ENCODE measurements around the gene PTPRU.

PTPRU gene

DNA sequence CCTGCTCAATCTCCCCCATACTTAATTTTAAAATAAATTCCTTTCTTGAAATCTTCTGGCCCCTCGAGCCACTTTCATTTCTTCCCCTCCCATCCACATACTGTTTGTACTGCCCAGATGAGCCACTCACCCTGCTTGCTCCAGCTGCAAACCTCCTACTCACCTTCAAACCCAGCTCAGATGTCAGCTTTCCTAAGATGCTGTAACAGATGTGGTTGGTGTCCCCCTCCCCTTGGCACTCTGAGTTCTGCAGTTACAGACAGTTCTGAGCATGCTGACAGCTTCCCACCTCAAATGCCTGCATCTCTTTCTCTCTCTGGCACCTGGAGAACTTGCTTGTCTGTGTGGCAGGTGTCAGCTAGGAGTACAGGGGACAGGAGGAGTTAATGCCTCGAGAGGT, 106.7 kb downstream of the PTPRU start:
- H2AFZ ChIP-seq (ENCODE audit: low read length): no peak overlapping the region
- H4K20me1 ChIP-seq (ENCODE audit: insufficient read depth, low read length, poor library complexity, severe bottlenecking): no peaks in the 10 kb centered on the region
- no peaks in the 10 kb centered on the region for H3K79me2 ChIP-seq (ENCODE audit: insufficient read depth, low read length)
- H3K27me3 ChIP-seq (ENCODE audit: insufficient read depth, low read length, poor library complexity, severe bottlenecking): no peaks in the 10 kb centered on the region
- no peak overlapping the region for H3K4me2 ChIP-seq (ENCODE audit: low read depth, low read length, poor library complexity, severe bottlenecking)
- no peak overlapping the region for H3K4me3 ChIP-seq (ENCODE audit: low read length, poor library complexity, severe bottlenecking)
- H3K4me1 ChIP-seq (ENCODE audit: insufficient read depth, low read length, poor library complexity, severe bottlenecking): no peaks in the 10 kb centered on the region
- no peaks in the 10 kb centered on the region for H3K9me2 ChIP-seq (replicated peaks; ENCODE audit: low read depth, low read length)
- H3K9me3 ChIP-seq (ENCODE audit: insufficient read depth, low read depth, low read length): no peaks in the 10 kb centered on the region
- no peaks in the 10 kb centered on the region for H3K36me3 ChIP-seq (ENCODE audit: insufficient read depth, low read length)
- no peak overlapping the region for H3K9ac ChIP-seq (ENCODE audit: low read depth, low read length, poor library complexity, severe bottlenecking)
- no peaks in the 10 kb centered on the region for H3F3A ChIP-seq (ENCODE audit: low read depth)
- TF ChIP-seq, protein P1, sequence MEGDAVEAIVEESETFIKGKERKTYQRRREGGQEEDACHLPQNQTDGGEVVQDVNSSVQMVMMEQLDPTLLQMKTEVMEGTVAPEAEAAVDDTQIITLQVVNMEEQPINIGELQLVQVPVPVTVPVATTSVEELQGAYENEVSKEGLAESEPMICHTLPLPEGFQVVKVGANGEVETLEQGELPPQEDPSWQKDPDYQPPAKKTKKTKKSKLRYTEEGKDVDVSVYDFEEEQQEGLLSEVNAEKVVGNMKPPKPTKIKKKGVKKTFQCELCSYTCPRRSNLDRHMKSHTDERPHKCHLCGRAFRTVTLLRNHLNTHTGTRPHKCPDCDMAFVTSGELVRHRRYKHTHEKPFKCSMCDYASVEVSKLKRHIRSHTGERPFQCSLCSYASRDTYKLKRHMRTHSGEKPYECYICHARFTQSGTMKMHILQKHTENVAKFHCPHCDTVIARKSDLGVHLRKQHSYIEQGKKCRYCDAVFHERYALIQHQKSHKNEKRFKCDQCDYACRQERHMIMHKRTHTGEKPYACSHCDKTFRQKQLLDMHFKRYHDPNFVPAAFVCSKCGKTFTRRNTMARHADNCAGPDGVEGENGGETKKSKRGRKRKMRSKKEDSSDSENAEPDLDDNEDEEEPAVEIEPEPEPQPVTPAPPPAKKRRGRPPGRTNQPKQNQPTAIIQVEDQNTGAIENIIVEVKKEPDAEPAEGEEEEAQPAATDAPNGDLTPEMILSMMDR (conservative IDR thresholded peaks at IDR 0.05; ENCODE audit: low read length): no peak
- no peak for TF ChIP-seq EZH2phosphoT487 (IDR thresholded peaks at IDR 0.05; ENCODE audit: borderline replicate concordance)

DNA sequence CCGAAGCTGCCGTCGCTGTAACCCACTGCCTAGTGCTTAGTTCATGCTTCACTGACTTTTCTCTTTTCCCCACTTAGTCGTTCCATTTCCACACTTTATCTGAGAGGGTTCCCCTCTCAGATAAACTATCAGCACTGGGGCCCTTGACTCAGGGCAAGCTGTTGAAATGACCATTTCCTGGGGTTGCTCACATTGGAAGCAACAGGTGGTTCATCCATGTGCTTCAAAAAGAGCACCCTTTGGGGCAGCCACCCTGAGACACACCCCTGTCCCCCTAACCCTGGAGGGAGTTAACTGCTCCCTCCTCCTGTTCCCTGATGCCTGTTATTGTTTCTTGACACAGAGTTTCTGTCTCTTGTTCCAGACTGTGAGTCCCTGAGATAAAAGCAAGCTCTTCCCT, 107.2 kb downstream of the PTPRU start:
- H3F3A ChIP-seq (ENCODE audit: low read depth): no peaks in the 10 kb centered on the region
- H3K4me2 ChIP-seq (ENCODE audit: low read depth, low read length, poor library complexity, severe bottlenecking): no peak overlapping the region
- H3K36me3 ChIP-seq (ENCODE audit: insufficient read depth, low read length): no peaks in the 10 kb centered on the region
- H3K79me2 ChIP-seq (ENCODE audit: insufficient read depth, low read length): no peaks in the 10 kb centered on the region
- no peak overlapping the region for H3K4me3 ChIP-seq (ENCODE audit: low read length, poor library complexity, severe bottlenecking)
- TF ChIP-seq EZH2phosphoT487 (IDR thresholded peaks at IDR 0.05; ENCODE audit: borderline replicate concordance): no peak
- TF ChIP-seq, protein P1 (conservative IDR thresholded peaks at IDR 0.05; ENCODE audit: low read length): no peak
- H3K4me1 ChIP-seq (ENCODE audit: insufficient read depth, low read length, poor library complexity, severe bottlenecking): no peaks in the 10 kb centered on the region
- H3K27me3 ChIP-seq (ENCODE audit: insufficient read depth, low read length, poor library complexity, severe bottlenecking): no peaks in the 10 kb centered on the region
- no peak overlapping the region for H2AFZ ChIP-seq (ENCODE audit: low read length)
- H3K9ac ChIP-seq (ENCODE audit: low read depth, low read length, poor library complexity, severe bottlenecking): no peak overlapping the region
- H4K20me1 ChIP-seq (ENCODE audit: insufficient read depth, low read length, poor library complexity, severe bottlenecking): no peaks in the 10 kb centered on the region
- H3K9me3 ChIP-seq (ENCODE audit: insufficient read depth, low read depth, low read length): no peaks in the 10 kb centered on the region
- H3K9me2 ChIP-seq (replicated peaks; ENCODE audit: low read depth, low read length): no peaks in the 10 kb centered on the region

DNA sequence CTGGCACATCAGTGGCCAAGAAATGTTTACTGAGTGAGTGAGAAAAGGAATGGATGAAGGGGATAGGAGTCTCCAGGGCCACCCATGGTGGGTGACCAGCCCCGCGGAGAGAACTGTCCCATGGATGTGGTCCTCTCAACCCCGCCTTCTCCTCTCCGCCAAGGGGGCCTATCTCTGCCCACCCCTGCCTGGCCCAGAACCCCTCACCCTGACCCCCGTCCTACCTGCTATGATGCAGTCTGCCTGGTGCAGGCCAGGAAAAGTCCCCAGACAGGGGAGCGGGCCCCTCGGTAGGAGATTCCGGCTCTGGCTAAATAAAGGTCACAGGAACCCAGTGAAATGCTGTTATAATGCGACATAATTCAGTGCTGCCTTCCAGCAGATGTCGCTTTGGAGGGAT, 107.6 kb downstream of the PTPRU start:
- H3K9ac ChIP-seq (ENCODE audit: low read depth, low read length, poor library complexity, severe bottlenecking): no peak overlapping the region
- H3K9me2 ChIP-seq (replicated peaks; ENCODE audit: low read depth, low read length): no peaks in the 10 kb centered on the region
- no peaks in the 10 kb centered on the region for H3K9me3 ChIP-seq (ENCODE audit: insufficient read depth, low read depth, low read length)
- H2AFZ ChIP-seq (ENCODE audit: low read length): no peak overlapping the region
- no peaks in the 10 kb centered on the region for H3K36me3 ChIP-seq (ENCODE audit: insufficient read depth, low read length)
- H3K79me2 ChIP-seq (ENCODE audit: insufficient read depth, low read length): no peaks in the 10 kb centered on the region
- no peaks in the 10 kb centered on the region for H3F3A ChIP-seq (ENCODE audit: low read depth)
- H3K4me3 ChIP-seq (ENCODE audit: low read length, poor library complexity, severe bottlenecking): no peak overlapping the region
- no peaks in the 10 kb centered on the region for H4K20me1 ChIP-seq (ENCODE audit: insufficient read depth, low read length, poor library complexity, severe bottlenecking)
- H3K27me3 ChIP-seq (ENCODE audit: insufficient read depth, low read length, poor library complexity, severe bottlenecking): no peaks in the 10 kb centered on the region
- H3K4me2 ChIP-seq (ENCODE audit: low read depth, low read length, poor library complexity, severe bottlenecking): no peak overlapping the region
- no peaks in the 10 kb centered on the region for H3K4me1 ChIP-seq (ENCODE audit: insufficient read depth, low read length, poor library complexity, severe bottlenecking)
- TF ChIP-seq, protein P1 (conservative IDR thresholded peaks at IDR 0.05; ENCODE audit: low read length): no peak
- TF ChIP-seq EZH2phosphoT487 (IDR thresholded peaks at IDR 0.05; ENCODE audit: borderline replicate concordance): no peak

Measured in Loucy (cell line).